Superior temporal gyrus (tissue), 1 donor: Measurements from ENCODE around the gene SMAD9.

Experiments
- DNase-seq: peaks from one replicate; pipeline ENCODE4 v3.0.0-alpha.2; 2016; ENCODE audit errors: extremely low spot score

SMAD9 gene

GRCh38 chr13:36919833-36920615, at the start of gene SMAD9:
TSS of gene SMAD9 (minus strand) at chr13:36920238. CDS start at chr13:36879689, 40,549 bp downstream.
- peak; percentile 58 for DNase-seq

- no peak for DNase-seq
These were observed 46.4 kb upstream of the SMAD9 start for GRCh38 chr13:36966404-36966803.

- no peak for DNase-seq
These were observed 45.7 kb upstream of the SMAD9 start for GRCh38 chr13:36965767-36966166.

GRCh38 chr13:36959456-36960116, 39.5 kb upstream of the SMAD9 start:
- DNase-seq: no peak

GRCh38 chr13:36954542-36954941, 34.5 kb upstream of the SMAD9 start:
- DNase-seq: no peak

- no peak for DNase-seq
These were observed 30.9 kb upstream of the SMAD9 start for GRCh38 chr13:36950920-36951319.

- no peak for DNase-seq
These were observed 30.3 kb upstream of the SMAD9 start for GRCh38 chr13:36950330-36950729.

GRCh38 chr13:36945078-36945477, 25.0 kb upstream of the SMAD9 start:
- DNase-seq: no peak

GRCh38 chr13:36925603-36926002, 5.6 kb upstream of the SMAD9 start:
- no peak for DNase-seq

- DNase-seq: no peak
These were observed 4.0 kb upstream of the SMAD9 start for GRCh38 chr13:36924001-36924400.

GRCh38 chr13:36921631-36922301, 1.7 kb upstream of the SMAD9 start:
- no peak for DNase-seq

GRCh38 chr13:36920616-36921185, 663 bp upstream of the SMAD9 start:
- DNase-seq: peak; percentile 30

GRCh38 chr13:36919171-36919832, 736 bp downstream of the SMAD9 start:
- no peak for DNase-seq

- peak; percentile 66 for DNase-seq
These were observed 1.5 kb downstream of the SMAD9 start for GRCh38 chr13:36918246-36919131.

GRCh38 chr13:36917311-36917710, 2.7 kb downstream of the SMAD9 start:
- no peak for DNase-seq

GRCh38 chr13:36915896-36916640, 4.0 kb downstream of the SMAD9 start:
- DNase-seq: peak; percentile 47

GRCh38 chr13:36915106-36915505, 4.9 kb downstream of the SMAD9 start:
- peak; percentile 61 for DNase-seq

GRCh38 chr13:36914648-36915047, 5.4 kb downstream of the SMAD9 start:
- no peak for DNase-seq

- DNase-seq: no peak
These were observed 6.6 kb downstream of the SMAD9 start for GRCh38 chr13:36913463-36913862.

- DNase-seq: no peak
These were observed 7.1 kb downstream of the SMAD9 start for GRCh38 chr13:36912973-36913372.
